Trophoblast cell (in vitro differentiated cells and primary cell): Measurements from ENCODE around the gene MRPS10.

Source experiments
- DNase-seq, 2 donors: peaks; one replicate each; pipeline ENCODE4 v3.0.0-alpha.2; 2016
- H2AFZ ChIP-seq: 2 replicates; pipeline ENCODE4 v1.6.1; 2013; ENCODE audit warnings: low read length, moderate library complexity, mild to moderate bottlenecking; ENCODE audit not compliant: insufficient read depth, poor library complexity
- H2AK5ac ChIP-seq: 2 replicates; pipeline ENCODE4 v1.6.1; 2013; ENCODE audit warnings: mild to moderate bottlenecking, low read length
- H2BK120ac ChIP-seq: 2 replicates; pipeline ENCODE4 v1.6.1; 2013; ENCODE audit warnings: low read length, mild to moderate bottlenecking, moderate library complexity; ENCODE audit not compliant: insufficient read depth, poor library complexity
- H2BK12ac ChIP-seq: 2 replicates; pipeline ENCODE4 v1.6.1; 2013; ENCODE audit warnings: mild to moderate bottlenecking, low read length, moderate library complexity
- H2BK5ac ChIP-seq: 2 replicates; pipeline ENCODE4 v1.6.1; 2013; ENCODE audit warnings: low read length, low read depth, moderate library complexity, mild to moderate bottlenecking; ENCODE audit not compliant: poor library complexity
- H3K14ac ChIP-seq: 2 replicates; pipeline ENCODE4 v1.6.1; 2013; ENCODE audit warnings: mild to moderate bottlenecking, low read length
- H3K18ac ChIP-seq: 2 replicates; pipeline ENCODE4 v1.6.1; 2013; ENCODE audit warnings: mild to moderate bottlenecking, low read length
- H3K23ac ChIP-seq: 2 replicates; pipeline ENCODE4 v1.6.1; 2013; ENCODE audit warnings: low read length
- H3K27ac ChIP-seq: 2 replicates; pipeline ENCODE4 v1.5.1; 2013; ENCODE audit warnings: low read depth, mild to moderate bottlenecking, inconsistent platforms, low read length, moderate library complexity
- H3K27me3 ChIP-seq: 2 replicates; pipeline ENCODE4 v1.6.1; 2013; ENCODE audit warnings: inconsistent platforms, mild to moderate bottlenecking, low read length, moderate library complexity; ENCODE audit not compliant: insufficient read depth
- H3K36me3 ChIP-seq, 2 experiments: 1 replicate in 1 of 2; 2 replicates in 1 of 2; pipeline ENCODE4 v1.6.1; 2013; ENCODE audit warnings: low read length in 2 of 2, mild to moderate bottlenecking in 2 of 2, moderate library complexity in 1 of 2; ENCODE audit not compliant: insufficient read depth in 2 of 2, control insufficient read depth in 1 of 2
- H3K4ac ChIP-seq: 2 replicates; pipeline ENCODE4 v1.6.1; 2013; ENCODE audit warnings: low read depth, mild to moderate bottlenecking, low read length, moderate library complexity
- H3K4me1 ChIP-seq, 2 experiments: 1 replicate in 1 of 2; 2 replicates in 1 of 2; pipeline ENCODE4 v1.6.1; 2013; ENCODE audit warnings: low read length in 2 of 2, mild to moderate bottlenecking in 2 of 2, moderate library complexity in 1 of 2; ENCODE audit not compliant: insufficient read depth in 2 of 2, control insufficient read depth in 1 of 2
- H3K4me2 ChIP-seq: 2 replicates; pipeline ENCODE4 v1.6.1; 2013; ENCODE audit warnings: inconsistent platforms, mild to moderate bottlenecking, low read length, moderate library complexity
- H3K4me3 ChIP-seq: 2 replicates; pipeline ENCODE4 v1.5.1; 2013; ENCODE audit warnings: mild to moderate bottlenecking, low read depth, low read length, inconsistent platforms
- H3K79me1 ChIP-seq: one replicate; pipeline ENCODE4 v1.6.1; 2013; ENCODE audit warnings: low read length
- H3K79me2 ChIP-seq: 2 replicates; pipeline ENCODE4 v1.6.1; 2013; ENCODE audit warnings: low read length, mild to moderate bottlenecking; ENCODE audit not compliant: control insufficient read depth, insufficient read depth, poor library complexity
- H3K9ac ChIP-seq: 2 replicates; pipeline ENCODE4 v1.6.1; 2013; ENCODE audit warnings: mild to moderate bottlenecking, low read length
- H3K9me3 ChIP-seq: 2 replicates; pipeline ENCODE4 v1.6.1; 2013; ENCODE audit warnings: low read depth, mild to moderate bottlenecking, control low read depth, inconsistent platforms, low read length; ENCODE audit not compliant: insufficient read depth
- H4K12ac ChIP-seq: 2 replicates; pipeline ENCODE4 v1.6.1; 2013; ENCODE audit warnings: low read depth, mild to moderate bottlenecking, low read length, moderate library complexity
- H4K8ac ChIP-seq: 2 replicates; pipeline ENCODE4 v1.6.1; 2013; ENCODE audit warnings: low read depth, mild to moderate bottlenecking, low read length, moderate library complexity
- H4K91ac ChIP-seq: one replicate; pipeline ENCODE4 v1.6.1; 2013; ENCODE audit warnings: low read depth, mild to moderate bottlenecking, low read length, moderate library complexity
- WGBS: extraction: QIAGEN DNeasy Blood & Tissue Kit; methylation state at CpG from one replicate; pipeline ENCODE4 v1.1.7; 2013; ENCODE audit warnings: missing lambda C conversion rate; ENCODE audit not compliant: insufficient read length, insufficient coverage; ENCODE audit errors: extremely low coverage; 5-methylcytosine and 5-hydroxymethylcytosine counted together

The MRPS10 gene

DNA sequence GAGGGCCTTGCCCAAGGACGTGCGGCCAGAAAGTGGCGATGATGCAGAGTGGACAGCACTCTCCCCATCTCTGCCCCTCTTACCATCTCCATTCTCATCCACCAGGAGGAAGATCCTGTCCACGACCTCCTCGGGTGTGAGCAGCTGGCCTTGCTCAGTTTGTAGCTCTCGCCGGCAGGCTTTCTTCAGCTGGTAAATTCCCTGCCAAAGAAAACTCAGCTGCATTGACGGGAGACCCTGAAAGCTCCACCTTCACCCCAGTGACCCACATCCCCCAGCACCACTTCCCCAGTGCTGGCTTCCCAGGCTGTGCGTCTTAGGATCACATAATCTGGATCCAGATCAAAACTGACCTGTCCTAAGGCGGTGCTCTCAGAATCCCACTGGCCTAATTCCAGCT, 32.1 kb downstream of the MRPS10 start:
- Histone ChIP-seq H3K27ac (no peak overlapping the region), H2AK5ac (no peak overlapping the region), H3K36me3 (no peaks in the 10 kb centered on the region), H3K23ac (no peak overlapping the region), H4K8ac (no peak overlapping the region), H3K79me1 (no peaks in the 10 kb centered on the region), H4K12ac (no peak overlapping the region), H3K4me3 (no peak overlapping the region), H3K14ac (no peak overlapping the region), H3K27me3 (no peaks in the 10 kb centered on the region), H4K91ac (no peak overlapping the region), H3K4me2 (no peak overlapping the region), H2BK5ac (no peak overlapping the region), H3K79me2 (no peaks in the 10 kb centered on the region), H3K9me3 (no peaks in the 10 kb centered on the region), H2AFZ (no peak overlapping the region), H3K9ac (no peak overlapping the region), H3K4me1 (no peaks in the 10 kb centered on the region), H2BK12ac (no peak overlapping the region), H3K18ac (no peak overlapping the region), H2BK120ac (no peak overlapping the region), H3K4ac (no peak overlapping the region)
- no CpG with 5 or more reads among the region's 10 CpGs for WGBS
- no peak for DNase-seq

- Histone ChIP-seq H3K27me3 (no peaks in the 10 kb centered on the region), H3K18ac (no peak overlapping the region), H3K36me3 (no peaks in the 10 kb centered on the region), H3K27ac (no peak overlapping the region), H3K79me1 (peaks cover under 1% of the 10 kb centered on the region), H4K91ac (no peak overlapping the region), H3K14ac (no peak overlapping the region), H2AFZ (no peak overlapping the region), H2AK5ac (no peak overlapping the region), H3K4me1 (peaks cover 2 to 7% of the 10 kb centered on the region in 2 experiments), H2BK12ac (no peak overlapping the region), H3K4ac (no peak overlapping the region), H2BK5ac (no peak overlapping the region), H3K9ac (no peak overlapping the region), H3K4me3 (no peak overlapping the region), H4K12ac (no peak overlapping the region), H3K23ac (no peak overlapping the region), H3K4me2 (no peak overlapping the region), H4K8ac (no peak overlapping the region), H3K79me2 (no peaks in the 10 kb centered on the region), H3K9me3 (no peaks in the 10 kb centered on the region), H2BK120ac (no peak overlapping the region)
- WGBS, result no CpG with 5 or more reads among the region's 4 CpGs
- DNase-seq, result no peak
These were observed 33.2 kb downstream of the MRPS10 start for GRCh38 chr6:42184475-42184874.

- Histone ChIP-seq H2BK12ac (no peak overlapping the region), H2BK120ac (no peak overlapping the region), H3K14ac (no peak overlapping the region), H3K9ac (no peak overlapping the region), H3K18ac (no peak overlapping the region), H3K79me1 (peaks cover 5% of the 10 kb centered on the region), H3K4me1 (peaks cover 17 to 23% of the 10 kb centered on the region in 2 experiments), H3K9me3 (no peaks in the 10 kb centered on the region), H3K27ac (no peak overlapping the region), H2AK5ac (no peak overlapping the region), H2BK5ac (no peak overlapping the region), H3K23ac (no peak overlapping the region), H3K4ac (no peak overlapping the region), H4K12ac (no peak overlapping the region), H4K8ac (no peak overlapping the region), H3K4me2 (no peak overlapping the region), H3K27me3 (no peaks in the 10 kb centered on the region), H3K36me3 (no peaks in the 10 kb centered on the region), H2AFZ (no peak overlapping the region), H3K4me3 (no peak overlapping the region), H3K79me2 (no peaks in the 10 kb centered on the region), H4K91ac (no peak overlapping the region)
- WGBS, result no CpG with 5 or more reads among the region's 5 CpGs
- DNase-seq, result no peak
These were observed 35.6 kb downstream of the MRPS10 start for GRCh38 chr6:42182101-42182500.

DNA sequence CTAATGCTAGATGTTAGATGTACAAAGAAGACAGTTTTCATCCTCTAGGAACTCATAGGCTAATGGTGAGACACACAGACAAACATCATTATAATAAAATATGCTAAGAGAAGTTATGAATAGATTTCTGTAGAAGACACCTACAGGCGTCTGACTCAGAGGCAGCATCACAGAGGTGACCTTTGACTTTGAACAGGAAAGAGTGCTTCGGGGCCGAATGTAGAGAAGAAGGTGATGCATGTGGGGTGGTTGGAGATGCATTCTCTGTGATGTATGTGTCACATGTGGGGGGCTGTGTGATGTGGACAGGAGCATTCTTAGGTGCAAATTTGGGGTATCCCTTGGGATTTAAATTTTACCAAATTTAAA, 37.7 kb downstream of the MRPS10 start:
- Histone ChIP-seq H2AK5ac (no peak overlapping the region), H3K27me3 (no peaks in the 10 kb centered on the region), H3K23ac (no peak overlapping the region), H3K4me1 (peaks cover 17 to 23% of the 10 kb centered on the region in 2 experiments), H3K4ac (no peak overlapping the region), H3K79me1 (peaks cover 5% of the 10 kb centered on the region), H3K14ac (no peak overlapping the region), H3K79me2 (no peaks in the 10 kb centered on the region), H4K8ac (no peak overlapping the region), H2BK120ac (no peak overlapping the region), H2AFZ (no peak overlapping the region), H3K36me3 (no peaks in the 10 kb centered on the region), H3K4me2 (no peak overlapping the region), H3K9ac (no peak overlapping the region), H4K91ac (no peak overlapping the region), H4K12ac (no peak overlapping the region), H3K4me3 (no peak overlapping the region), H3K9me3 (no peaks in the 10 kb centered on the region), H3K27ac (peak overlapping the region; percentile 29), H2BK12ac (no peak overlapping the region), H2BK5ac (no peak overlapping the region), H3K18ac (no peak overlapping the region)
- no CpG with 5 or more reads among the region's 3 CpGs for WGBS
- no peak for DNase-seq
